Measurements from ENCODE around the gene GJC2.

Gene GJC2

DNA sequence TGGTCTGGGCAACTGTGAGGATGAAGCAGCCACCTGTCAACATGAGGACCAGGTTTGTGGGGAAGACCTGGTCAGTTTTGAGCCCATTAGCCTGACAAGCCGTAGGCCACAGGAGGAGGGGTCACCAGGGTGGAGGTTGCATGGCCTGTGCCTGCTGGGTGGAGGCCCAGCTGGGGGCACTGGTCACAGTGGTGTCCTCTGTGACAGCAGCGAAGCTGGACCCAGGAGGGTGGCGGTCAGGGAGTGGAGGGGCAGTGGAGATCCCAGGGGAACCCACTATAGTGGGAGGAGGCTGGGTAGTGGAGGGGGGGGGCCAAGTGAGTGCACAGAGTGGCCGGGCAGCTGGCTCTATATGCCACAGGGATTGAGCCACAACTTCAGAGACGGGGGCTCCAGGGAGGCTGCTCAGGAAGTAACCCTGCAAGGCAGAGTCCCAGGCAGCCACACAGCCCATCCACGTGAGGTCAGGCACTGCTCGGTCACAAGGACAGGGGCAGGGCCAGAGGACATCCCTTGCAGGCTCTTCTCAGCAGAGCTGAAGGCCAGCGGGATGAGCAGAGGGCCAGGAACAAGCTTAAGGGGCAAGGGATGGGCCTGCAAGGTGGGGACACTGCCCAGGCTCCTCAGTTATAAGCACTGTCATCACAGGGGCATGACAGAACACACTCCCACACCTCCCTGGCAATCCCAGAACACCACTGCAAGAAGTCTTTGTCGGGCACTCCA is 44.3 kb upstream of the GJC2 start:
- Histone ChIP-seq H3K27me3 (ENCODE audit: insufficient read depth, poor library complexity, severe bottlenecking) (no peaks in the 10 kb centered on the region), H3K4me3 (replicated peaks; ENCODE audit: insufficient read depth, low read length) (no peak overlapping the region), H3K27ac (replicated peaks) (no peak overlapping the region)
- no peak for DNase-seq (ENCODE audit: low read depth in 1 of 2, low spot score in 1 of 2)
- TF ChIP-seq, protein P1, sequence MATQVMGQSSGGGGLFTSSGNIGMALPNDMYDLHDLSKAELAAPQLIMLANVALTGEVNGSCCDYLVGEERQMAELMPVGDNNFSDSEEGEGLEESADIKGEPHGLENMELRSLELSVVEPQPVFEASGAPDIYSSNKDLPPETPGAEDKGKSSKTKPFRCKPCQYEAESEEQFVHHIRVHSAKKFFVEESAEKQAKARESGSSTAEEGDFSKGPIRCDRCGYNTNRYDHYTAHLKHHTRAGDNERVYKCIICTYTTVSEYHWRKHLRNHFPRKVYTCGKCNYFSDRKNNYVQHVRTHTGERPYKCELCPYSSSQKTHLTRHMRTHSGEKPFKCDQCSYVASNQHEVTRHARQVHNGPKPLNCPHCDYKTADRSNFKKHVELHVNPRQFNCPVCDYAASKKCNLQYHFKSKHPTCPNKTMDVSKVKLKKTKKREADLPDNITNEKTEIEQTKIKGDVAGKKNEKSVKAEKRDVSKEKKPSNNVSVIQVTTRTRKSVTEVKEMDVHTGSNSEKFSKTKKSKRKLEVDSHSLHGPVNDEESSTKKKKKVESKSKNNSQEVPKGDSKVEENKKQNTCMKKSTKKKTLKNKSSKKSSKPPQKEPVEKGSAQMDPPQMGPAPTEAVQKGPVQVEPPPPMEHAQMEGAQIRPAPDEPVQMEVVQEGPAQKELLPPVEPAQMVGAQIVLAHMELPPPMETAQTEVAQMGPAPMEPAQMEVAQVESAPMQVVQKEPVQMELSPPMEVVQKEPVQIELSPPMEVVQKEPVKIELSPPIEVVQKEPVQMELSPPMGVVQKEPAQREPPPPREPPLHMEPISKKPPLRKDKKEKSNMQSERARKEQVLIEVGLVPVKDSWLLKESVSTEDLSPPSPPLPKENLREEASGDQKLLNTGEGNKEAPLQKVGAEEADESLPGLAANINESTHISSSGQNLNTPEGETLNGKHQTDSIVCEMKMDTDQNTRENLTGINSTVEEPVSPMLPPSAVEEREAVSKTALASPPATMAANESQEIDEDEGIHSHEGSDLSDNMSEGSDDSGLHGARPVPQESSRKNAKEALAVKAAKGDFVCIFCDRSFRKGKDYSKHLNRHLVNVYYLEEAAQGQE (IDR thresholded peaks at IDR 0.05; ENCODE audit: insufficient replicate concordance, low read depth): no peak
- TF ChIP-seq POLR2AphosphoS5 (IDR thresholded peaks at IDR 0.05; ENCODE audit: low read depth): no peak; the same call in 1 of the 2 replicates
- TF ChIP-seq, protein P2, sequence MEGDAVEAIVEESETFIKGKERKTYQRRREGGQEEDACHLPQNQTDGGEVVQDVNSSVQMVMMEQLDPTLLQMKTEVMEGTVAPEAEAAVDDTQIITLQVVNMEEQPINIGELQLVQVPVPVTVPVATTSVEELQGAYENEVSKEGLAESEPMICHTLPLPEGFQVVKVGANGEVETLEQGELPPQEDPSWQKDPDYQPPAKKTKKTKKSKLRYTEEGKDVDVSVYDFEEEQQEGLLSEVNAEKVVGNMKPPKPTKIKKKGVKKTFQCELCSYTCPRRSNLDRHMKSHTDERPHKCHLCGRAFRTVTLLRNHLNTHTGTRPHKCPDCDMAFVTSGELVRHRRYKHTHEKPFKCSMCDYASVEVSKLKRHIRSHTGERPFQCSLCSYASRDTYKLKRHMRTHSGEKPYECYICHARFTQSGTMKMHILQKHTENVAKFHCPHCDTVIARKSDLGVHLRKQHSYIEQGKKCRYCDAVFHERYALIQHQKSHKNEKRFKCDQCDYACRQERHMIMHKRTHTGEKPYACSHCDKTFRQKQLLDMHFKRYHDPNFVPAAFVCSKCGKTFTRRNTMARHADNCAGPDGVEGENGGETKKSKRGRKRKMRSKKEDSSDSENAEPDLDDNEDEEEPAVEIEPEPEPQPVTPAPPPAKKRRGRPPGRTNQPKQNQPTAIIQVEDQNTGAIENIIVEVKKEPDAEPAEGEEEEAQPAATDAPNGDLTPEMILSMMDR (IDR thresholded peaks at IDR 0.05; ENCODE audit: insufficient read depth, low read length): no peak
- no peak for TF ChIP-seq GABPA (IDR thresholded peaks at IDR 0.05; ENCODE audit: low read depth)
- no peak for TF ChIP-seq SPI1 (IDR thresholded peaks at IDR 0.05; ENCODE audit: borderline replicate concordance, low read depth)

DNA sequence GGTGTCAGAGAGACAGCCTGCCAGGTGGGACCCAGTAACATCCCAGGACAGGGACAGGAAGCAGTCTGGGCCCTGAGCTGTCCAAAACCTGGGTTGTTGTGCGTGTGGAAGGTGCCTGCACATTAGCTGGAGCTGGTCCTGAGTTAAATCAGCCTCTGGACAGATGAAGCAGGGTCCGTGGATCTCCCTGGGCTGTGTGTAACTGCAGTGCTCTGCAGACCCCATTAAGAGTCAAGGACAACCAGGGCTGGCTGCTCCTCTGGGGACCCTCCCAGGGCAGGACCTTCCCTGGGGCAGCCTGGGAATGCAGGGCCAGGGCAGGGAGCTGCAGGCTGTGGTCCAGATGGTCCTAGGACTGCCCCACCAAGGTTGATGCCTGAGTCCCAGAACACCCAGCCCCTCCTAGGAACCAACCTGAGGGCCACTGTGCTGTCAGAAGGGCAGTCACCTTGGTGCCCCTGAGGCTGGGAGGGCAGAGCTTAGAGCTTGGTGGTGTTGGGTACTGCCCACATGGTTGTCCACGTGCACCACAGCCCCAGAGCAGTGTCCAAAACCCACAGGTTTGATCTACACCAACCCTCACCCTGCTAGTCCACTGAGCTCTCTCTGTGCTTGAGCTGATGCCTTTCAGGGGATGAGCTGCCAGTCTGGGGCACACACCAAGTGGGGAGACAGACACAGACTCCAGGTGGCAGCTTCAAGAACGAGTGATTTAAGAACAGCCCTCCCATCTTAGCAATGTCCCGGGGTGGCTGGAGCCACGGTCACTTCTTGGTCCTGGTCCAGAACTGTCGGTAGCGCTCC is 43.5 kb upstream of the GJC2 start:
- no peak for DNase-seq (ENCODE audit: low read depth in 1 of 2, low spot score in 1 of 2)
- Histone ChIP-seq H3K27ac (replicated peaks) (no peak overlapping the region), H3K4me3 (replicated peaks; ENCODE audit: insufficient read depth, low read length) (no peak overlapping the region), H3K27me3 (ENCODE audit: insufficient read depth, poor library complexity, severe bottlenecking) (no peaks in the 10 kb centered on the region)
- TF ChIP-seq, protein P1 (IDR thresholded peaks at IDR 0.05; ENCODE audit: insufficient replicate concordance, low read depth): no peak
- no peak for TF ChIP-seq SPI1 (IDR thresholded peaks at IDR 0.05; ENCODE audit: borderline replicate concordance, low read depth)
- no peak for TF ChIP-seq GABPA (IDR thresholded peaks at IDR 0.05; ENCODE audit: low read depth)
- TF ChIP-seq POLR2AphosphoS5 (IDR thresholded peaks at IDR 0.05; ENCODE audit: low read depth): no peak
- TF ChIP-seq, protein P2 (IDR thresholded peaks at IDR 0.05; ENCODE audit: insufficient read depth, low read length): no peak

DNA sequence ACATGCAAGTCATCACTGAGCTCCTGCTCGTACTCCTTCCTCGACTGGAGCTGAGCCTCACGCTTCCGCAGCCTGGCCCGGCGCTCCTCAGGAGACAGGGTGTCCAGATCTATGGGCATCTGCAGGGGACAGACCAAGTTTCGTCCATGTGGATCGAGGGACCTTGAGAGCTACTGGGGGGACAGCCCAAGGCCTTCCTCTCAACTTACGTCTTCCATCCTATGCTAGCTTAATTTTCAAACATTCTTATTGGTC is 43.0 kb upstream of the GJC2 start:
- Histone ChIP-seq H3K27me3 (ENCODE audit: insufficient read depth, poor library complexity, severe bottlenecking) (no peaks in the 10 kb centered on the region), H3K4me3 (replicated peaks; ENCODE audit: insufficient read depth, low read length) (no peak overlapping the region), H3K27ac (replicated peaks) (no peak overlapping the region)
- DNase-seq (ENCODE audit: low read depth in 1 of 2, low spot score in 1 of 2): no peak
- TF ChIP-seq, protein P2 (IDR thresholded peaks at IDR 0.05; ENCODE audit: insufficient read depth, low read length): no peak
- TF ChIP-seq POLR2AphosphoS5 (IDR thresholded peaks at IDR 0.05; ENCODE audit: low read depth): no peak
- TF ChIP-seq SPI1 (IDR thresholded peaks at IDR 0.05; ENCODE audit: borderline replicate concordance, low read depth): no peak
- TF ChIP-seq, protein P1 (IDR thresholded peaks at IDR 0.05; ENCODE audit: insufficient replicate concordance, low read depth): no peak
- TF ChIP-seq GABPA (IDR thresholded peaks at IDR 0.05; ENCODE audit: low read depth): no peak

Measured in HL-60 (cell line).